Measurements from ENCODE around the gene RAB31.
A peak's percentile ranks its signal among the peaks of the same experiment; 100 is the strongest.

Gene RAB31

GRCh38 chr18:9736286-9736835, 28.3 kb downstream of the RAB31 start:
- no peak overlapping the region for H3K4me2 ChIP-seq
- peaks cover 16% of the 10 kb centered on the region for H3K4me1 ChIP-seq
- H3K27ac ChIP-seq, result no peak overlapping the region
- H3K9ac ChIP-seq, result no peak overlapping the region
- no peaks in the 10 kb centered on the region for H4K20me1 ChIP-seq
- H3K36me3 ChIP-seq, result no peaks in the 10 kb centered on the region
- TF ChIP-seq Cebpa-rat (IDR thresholded peaks at IDR 0.05), result no peak
- no peaks in the 10 kb centered on the region for H3K9me3 ChIP-seq
- H3K4me3 ChIP-seq, result no peak overlapping the region
- H3K27me3 ChIP-seq, result no peaks in the 10 kb centered on the region

- no peaks in the 10 kb centered on the region for H3K9me3 ChIP-seq
- no peaks in the 10 kb centered on the region for H3K36me3 ChIP-seq
- H3K9ac ChIP-seq, result no peak overlapping the region
- H3K27ac ChIP-seq, result no peak overlapping the region
- TF ChIP-seq Cebpa-rat (IDR thresholded peaks at IDR 0.05), result no peak
- no peaks in the 10 kb centered on the region for H4K20me1 ChIP-seq
- H3K4me3 ChIP-seq, result no peak overlapping the region
- no peak overlapping the region for H3K4me2 ChIP-seq
- H3K27me3 ChIP-seq, result no peaks in the 10 kb centered on the region
- H3K4me1 ChIP-seq, result peaks cover 20% of the 10 kb centered on the region
These were observed 28.9 kb downstream of the RAB31 start for GRCh38 chr18:9737006-9737405.

- no peaks in the 10 kb centered on the region for H3K27me3 ChIP-seq
- peaks cover 26% of the 10 kb centered on the region for H3K4me1 ChIP-seq
- no peak overlapping the region for H3K4me2 ChIP-seq
- H3K36me3 ChIP-seq, result no peaks in the 10 kb centered on the region
- no peak overlapping the region for H3K9ac ChIP-seq
- no peaks in the 10 kb centered on the region for H4K20me1 ChIP-seq
- no peak overlapping the region for H3K27ac ChIP-seq
- no peaks in the 10 kb centered on the region for H3K9me3 ChIP-seq
- H3K4me3 ChIP-seq, result no peak overlapping the region
- TF ChIP-seq Cebpa-rat (IDR thresholded peaks at IDR 0.05), result no peak
These were observed 29.5 kb downstream of the RAB31 start for GRCh38 chr18:9737472-9738121.

- H4K20me1 ChIP-seq, result no peaks in the 10 kb centered on the region
- no peak overlapping the region for H3K27ac ChIP-seq
These were observed 30.3 kb downstream of the RAB31 start for GRCh38 chr18:9738266-9738969.

GRCh38 chr18:9739516-9739915, 31.4 kb downstream of the RAB31 start:
- no peaks in the 10 kb centered on the region for H3K9me3 ChIP-seq
- H4K20me1 ChIP-seq, result no peaks in the 10 kb centered on the region
- H3K36me3 ChIP-seq, result no peaks in the 10 kb centered on the region
- TF ChIP-seq Cebpa-rat (IDR thresholded peaks at IDR 0.05), result no peak
- no peak overlapping the region for H3K4me2 ChIP-seq
- no peak overlapping the region for H3K9ac ChIP-seq
- H3K27me3 ChIP-seq, result no peaks in the 10 kb centered on the region
- no peak overlapping the region for H3K27ac ChIP-seq
- H3K4me3 ChIP-seq, result no peak overlapping the region
- H3K4me1 ChIP-seq, result peaks cover 27% of the 10 kb centered on the region

More at GRCh38 chr18:9738266-9738969, 30.3 kb downstream of the RAB31 start:
- no peak for TF ChIP-seq Cebpa-rat (IDR thresholded peaks at IDR 0.05)
- Histone ChIP-seq H3K9ac (no peak overlapping the region), H3K36me3 (no peaks in the 10 kb centered on the region), H3K9me3 (no peaks in the 10 kb centered on the region), H3K27me3 (no peaks in the 10 kb centered on the region), H3K4me2 (no peak overlapping the region), H3K4me3 (no peak overlapping the region), H3K4me1 (peaks cover 31% of the 10 kb centered on the region)

GRCh38 chr18:9740071-9740470, 32.0 kb downstream of the RAB31 start:
- TF ChIP-seq Cebpa-rat (IDR thresholded peaks at IDR 0.05), result no peak
- no peak overlapping the region for H3K27ac ChIP-seq
- H3K9me3 ChIP-seq, result no peaks in the 10 kb centered on the region
- H3K4me3 ChIP-seq, result no peak overlapping the region
- H3K4me1 ChIP-seq, result peaks cover 21% of the 10 kb centered on the region
- H3K4me2 ChIP-seq, result no peak overlapping the region
- no peaks in the 10 kb centered on the region for H3K36me3 ChIP-seq
- H4K20me1 ChIP-seq, result no peaks in the 10 kb centered on the region
- H3K27me3 ChIP-seq, result no peaks in the 10 kb centered on the region
- no peak overlapping the region for H3K9ac ChIP-seq

- Histone ChIP-seq H3K9ac (no peak overlapping the region), H3K27ac (no peak overlapping the region), H3K36me3 (no peaks in the 10 kb centered on the region), H3K4me3 (no peak overlapping the region), H3K4me2 (no peak overlapping the region), H3K4me1 (peaks cover 15% of the 10 kb centered on the region), H3K27me3 (no peaks in the 10 kb centered on the region), H3K9me3 (no peaks in the 10 kb centered on the region), H4K20me1 (no peaks in the 10 kb centered on the region)
- no peak for TF ChIP-seq Cebpa-rat (IDR thresholded peaks at IDR 0.05)
These were observed 33.3 kb downstream of the RAB31 start for GRCh38 chr18:9741406-9741792.

GRCh38 chr18:9741793-9742523, 33.9 kb downstream of the RAB31 start:
- peaks cover 15% of the 10 kb centered on the region for H3K4me1 ChIP-seq
- no peaks in the 10 kb centered on the region for H3K27me3 ChIP-seq
- H3K36me3 ChIP-seq, result no peaks in the 10 kb centered on the region
- H3K27ac ChIP-seq, result no peak overlapping the region
- peak overlapping the region; percentile 31 for H3K4me2 ChIP-seq
- no peak for TF ChIP-seq Cebpa-rat (IDR thresholded peaks at IDR 0.05)
- H4K20me1 ChIP-seq, result no peaks in the 10 kb centered on the region
- H3K9ac ChIP-seq, result no peak overlapping the region
- H3K9me3 ChIP-seq, result no peaks in the 10 kb centered on the region
- H3K4me3 ChIP-seq, result no peak overlapping the region

- Histone ChIP-seq H3K4me2 (peak overlapping the region; percentile 31), H3K27ac (no peak overlapping the region), H3K9ac (no peak overlapping the region), H3K9me3 (no peaks in the 10 kb centered on the region), H3K36me3 (no peaks in the 10 kb centered on the region), H4K20me1 (no peaks in the 10 kb centered on the region), H3K27me3 (no peaks in the 10 kb centered on the region), H3K4me3 (no peak overlapping the region), H3K4me1 (peaks cover 15% of the 10 kb centered on the region)
- TF ChIP-seq Cebpa-rat (IDR thresholded peaks at IDR 0.05), result no peak
These were observed 34.5 kb downstream of the RAB31 start for GRCh38 chr18:9742524-9743131.
